Measurements from ENCODE around the gene PLD5.
"Not testable (repeated sequence)": the region's sequence is repeated elsewhere in the genome, so short reads cannot be mapped to it uniquely, and the experiment has no call there.

The PLD5 gene

GRCh38 chr1:242211254-242212022 lies 313.1 kb downstream of the PLD5 start:
- Histone ChIP-seq H3K4me3 (IDR thresholded peaks at IDR 0.05; ENCODE audit: insufficient read depth, low read depth, low read length) (no peak overlapping the region), H3K4me1 (ENCODE audit: low read depth, poor library complexity, severe bottlenecking) (no peaks in the 10 kb centered on the region), H3K36me3 (ENCODE audit: insufficient read depth) (no peaks in the 10 kb centered on the region), H3K27me3 (ENCODE audit: insufficient read depth, low read depth) (no peaks in the 10 kb centered on the region), H4K20me1 (ENCODE audit: insufficient read depth) (no peaks in the 10 kb centered on the region), H3K9ac (no peak overlapping the region), H3K79me2 (ENCODE audit: insufficient read depth, low read depth) (no peaks in the 10 kb centered on the region), H2AFZ (ENCODE audit: low read depth) (no peak overlapping the region), H3K27ac (no peak overlapping the region), H3K4me2 (no peak overlapping the region)
- TF ChIP-seq CTCF (conservative IDR thresholded peaks at IDR 0.05; ENCODE audit: low read depth, low read length) = no peak

GRCh38 chr1:242210316-242210715 lies 314.2 kb downstream of the PLD5 start:
- H3K27me3 ChIP-seq (ENCODE audit: insufficient read depth, low read depth); H3K79me2 ChIP-seq (ENCODE audit: insufficient read depth, low read depth); H3K4me2 ChIP-seq; H3K36me3 ChIP-seq (ENCODE audit: insufficient read depth); H3K27ac ChIP-seq; H3K9ac ChIP-seq; H3K4me1 ChIP-seq (ENCODE audit: low read depth, poor library complexity, severe bottlenecking); H3K4me3 ChIP-seq (IDR thresholded peaks at IDR 0.05; ENCODE audit: insufficient read depth, low read depth, low read length); H4K20me1 ChIP-seq (ENCODE audit: insufficient read depth); H2AFZ ChIP-seq (ENCODE audit: low read depth): not testable (repeated sequence)

GRCh38 chr1:242209063-242209462 lies 315.4 kb downstream of the PLD5 start:
- Histone ChIP-seq H2AFZ (ENCODE audit: low read depth) (no peak overlapping the region), H3K4me3 (IDR thresholded peaks at IDR 0.05; ENCODE audit: insufficient read depth, low read depth, low read length) (no peak overlapping the region), H4K20me1 (ENCODE audit: insufficient read depth) (no peaks in the 10 kb centered on the region), H3K27me3 (ENCODE audit: insufficient read depth, low read depth) (no peaks in the 10 kb centered on the region), H3K9ac (no peak overlapping the region), H3K36me3 (ENCODE audit: insufficient read depth) (no peaks in the 10 kb centered on the region), H3K27ac (no peak overlapping the region), H3K4me1 (ENCODE audit: low read depth, poor library complexity, severe bottlenecking) (no peaks in the 10 kb centered on the region), H3K4me2 (no peak overlapping the region), H3K79me2 (ENCODE audit: insufficient read depth, low read depth) (no peaks in the 10 kb centered on the region)
- TF ChIP-seq CTCF (conservative IDR thresholded peaks at IDR 0.05; ENCODE audit: low read depth, low read length) = no peak

GRCh38 chr1:242208021-242208420 lies 316.5 kb downstream of the PLD5 start:
- Histone ChIP-seq H3K27me3 (ENCODE audit: insufficient read depth, low read depth) (no peaks in the 10 kb centered on the region), H3K4me2 (no peak overlapping the region), H3K4me1 (ENCODE audit: low read depth, poor library complexity, severe bottlenecking) (no peaks in the 10 kb centered on the region), H3K9ac (no peak overlapping the region), H2AFZ (ENCODE audit: low read depth) (no peak overlapping the region), H4K20me1 (ENCODE audit: insufficient read depth) (no peaks in the 10 kb centered on the region), H3K36me3 (ENCODE audit: insufficient read depth) (no peaks in the 10 kb centered on the region), H3K27ac (no peak overlapping the region), H3K79me2 (ENCODE audit: insufficient read depth, low read depth) (no peaks in the 10 kb centered on the region), H3K4me3 (IDR thresholded peaks at IDR 0.05; ENCODE audit: insufficient read depth, low read depth, low read length) (no peak overlapping the region)
- TF ChIP-seq CTCF (conservative IDR thresholded peaks at IDR 0.05; ENCODE audit: low read depth, low read length) = no peak

- Histone ChIP-seq H3K4me2 (no peak overlapping the region), H3K27me3 (ENCODE audit: insufficient read depth, low read depth) (no peaks in the 10 kb centered on the region), H3K4me3 (IDR thresholded peaks at IDR 0.05; ENCODE audit: insufficient read depth, low read depth, low read length) (no peak overlapping the region), H2AFZ (ENCODE audit: low read depth) (no peak overlapping the region), H4K20me1 (ENCODE audit: insufficient read depth) (no peaks in the 10 kb centered on the region), H3K27ac (no peak overlapping the region), H3K36me3 (ENCODE audit: insufficient read depth) (no peaks in the 10 kb centered on the region), H3K4me1 (ENCODE audit: low read depth, poor library complexity, severe bottlenecking) (no peaks in the 10 kb centered on the region), H3K79me2 (ENCODE audit: insufficient read depth, low read depth) (no peaks in the 10 kb centered on the region), H3K9ac (no peak overlapping the region)
- TF ChIP-seq CTCF (conservative IDR thresholded peaks at IDR 0.05; ENCODE audit: low read depth, low read length) = no peak
These were observed 317.5 kb downstream of the PLD5 start for GRCh38 chr1:242206994-242207393.

All from KMS-11 (cell line).